Loucy (cell line): ENCODE measurements around the gene COG4.

Source experiments
- H2AFZ ChIP-seq: fragments of 200-600 bp; sonication (generic); 2 replicates; pipeline ENCODE4 v1.6.0; 2016; ENCODE audit warnings: antibody characterized with exemption, mild to moderate bottlenecking, low read length, moderate library complexity
- H3F3A ChIP-seq: fragments of 200-600 bp; 2 replicates; pipeline ENCODE4 v1.6.0; 2016; ENCODE audit warnings: antibody characterized with exemption, low read depth, mild to moderate bottlenecking
- H3K27me3 ChIP-seq: fragments of 200-600 bp; sonication (generic); 2 replicates; pipeline ENCODE4 v1.6.1; 2014; ENCODE audit warnings: low read length, mild to moderate bottlenecking; ENCODE audit not compliant: insufficient read depth, poor library complexity, severe bottlenecking
- H3K36me3 ChIP-seq: fragments of 200-600 bp; sonication (generic); 2 replicates; pipeline ENCODE4 v1.6.1; 2016; ENCODE audit warnings: low read length; ENCODE audit not compliant: insufficient read depth
- H3K4me1 ChIP-seq: fragments of 200-600 bp; sonication (generic); 2 replicates; pipeline ENCODE4 v1.5.1; 2014; ENCODE audit warnings: low read length, mild to moderate bottlenecking; ENCODE audit not compliant: insufficient read depth, poor library complexity, severe bottlenecking
- H3K4me2 ChIP-seq: fragments of 200-600 bp; sonication (generic); 2 replicates; pipeline ENCODE4 v1.6.0; 2014; ENCODE audit warnings: antibody characterized with exemption, low read length, low read depth, mild to moderate bottlenecking; ENCODE audit not compliant: poor library complexity, severe bottlenecking
- H3K4me3 ChIP-seq: fragments of 200-600 bp; sonication (generic); 2 replicates; pipeline ENCODE4 v1.5.1; 2014; ENCODE audit warnings: low read length, mild to moderate bottlenecking, mixed read lengths; ENCODE audit not compliant: poor library complexity, severe bottlenecking
- H3K79me2 ChIP-seq: fragments of 200-600 bp; sonication (generic); 2 replicates; pipeline ENCODE4 v1.6.1; 2014; ENCODE audit warnings: low read length; ENCODE audit not compliant: insufficient read depth
- H3K9ac ChIP-seq: fragments of 200-600 bp; sonication (generic); 2 replicates; pipeline ENCODE4 v1.6.0; 2014; ENCODE audit warnings: mild to moderate bottlenecking, low read depth, low read length, moderate library complexity; ENCODE audit not compliant: poor library complexity, severe bottlenecking
- H3K9me2 ChIP-seq: fragments of 200-600 bp; sonication (generic); replicated peaks from 2 replicates; pipeline ENCODE4 v1.6.1; 2016; ENCODE audit warnings: low read depth, low read length, mixed read lengths
- H3K9me3 ChIP-seq: fragments of 200-600 bp; sonication (generic); 2 replicates; pipeline ENCODE4 v1.6.1; 2014; ENCODE audit warnings: mild to moderate bottlenecking, antibody characterized with exemption, low read length, low read depth; ENCODE audit not compliant: insufficient read depth
- H4K20me1 ChIP-seq: fragments of 200-600 bp; sonication (generic); 2 replicates; pipeline ENCODE4 v1.6.0; 2014; ENCODE audit warnings: antibody characterized with exemption, low read length, mild to moderate bottlenecking; ENCODE audit not compliant: insufficient read depth, poor library complexity, severe bottlenecking
- EZH2phosphoT487 ChIP-seq: fragments of 200-600 bp; IDR thresholded peaks from 2 replicates; pipeline ENCODE4 v1.6.1; 2018; ENCODE audit warnings: antibody characterized with exemption, mild to moderate bottlenecking, moderate library complexity, borderline replicate concordance
- TF ChIP-seq, protein P1 (sequence below): fragments of 200-600 bp; sonication (generic); conservative IDR thresholded peaks from 2 replicates; pipeline ENCODE4 v1.5.1; 2014; ENCODE audit warnings: mild to moderate bottlenecking, antibody characterized with exemption, low read length

The COG4 gene

GRCh38 chr16:70512456-70512855, 10.9 kb downstream of the COG4 start:
- Histone ChIP-seq H3K36me3 (no peaks in the 10 kb centered on the region), H2AFZ (no peak overlapping the region)

GRCh38 chr16:70511833-70512232, 11.5 kb downstream of the COG4 start:
- Histone ChIP-seq H3K36me3 (no peaks in the 10 kb centered on the region), H3K4me2 (no peak overlapping the region)

More at GRCh38 chr16:70512456-70512855, 10.9 kb downstream of the COG4 start:
- TF ChIP-seq EZH2phosphoT487: no peak
- TF ChIP-seq, protein P1, sequence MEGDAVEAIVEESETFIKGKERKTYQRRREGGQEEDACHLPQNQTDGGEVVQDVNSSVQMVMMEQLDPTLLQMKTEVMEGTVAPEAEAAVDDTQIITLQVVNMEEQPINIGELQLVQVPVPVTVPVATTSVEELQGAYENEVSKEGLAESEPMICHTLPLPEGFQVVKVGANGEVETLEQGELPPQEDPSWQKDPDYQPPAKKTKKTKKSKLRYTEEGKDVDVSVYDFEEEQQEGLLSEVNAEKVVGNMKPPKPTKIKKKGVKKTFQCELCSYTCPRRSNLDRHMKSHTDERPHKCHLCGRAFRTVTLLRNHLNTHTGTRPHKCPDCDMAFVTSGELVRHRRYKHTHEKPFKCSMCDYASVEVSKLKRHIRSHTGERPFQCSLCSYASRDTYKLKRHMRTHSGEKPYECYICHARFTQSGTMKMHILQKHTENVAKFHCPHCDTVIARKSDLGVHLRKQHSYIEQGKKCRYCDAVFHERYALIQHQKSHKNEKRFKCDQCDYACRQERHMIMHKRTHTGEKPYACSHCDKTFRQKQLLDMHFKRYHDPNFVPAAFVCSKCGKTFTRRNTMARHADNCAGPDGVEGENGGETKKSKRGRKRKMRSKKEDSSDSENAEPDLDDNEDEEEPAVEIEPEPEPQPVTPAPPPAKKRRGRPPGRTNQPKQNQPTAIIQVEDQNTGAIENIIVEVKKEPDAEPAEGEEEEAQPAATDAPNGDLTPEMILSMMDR: no peak
- Histone ChIP-seq H3K9me2 (no peaks in the 10 kb centered on the region), H3K4me3 (no peak overlapping the region), H3K4me1 (peaks cover 6% of the 10 kb centered on the region), H4K20me1 (peaks cover 4% of the 10 kb centered on the region), H3K9ac (no peak overlapping the region), H3F3A (no peaks in the 10 kb centered on the region), H3K79me2 (no peaks in the 10 kb centered on the region), H3K9me3 (no peaks in the 10 kb centered on the region), H3K4me2 (no peak overlapping the region), H3K27me3 (no peaks in the 10 kb centered on the region)

DNA sequence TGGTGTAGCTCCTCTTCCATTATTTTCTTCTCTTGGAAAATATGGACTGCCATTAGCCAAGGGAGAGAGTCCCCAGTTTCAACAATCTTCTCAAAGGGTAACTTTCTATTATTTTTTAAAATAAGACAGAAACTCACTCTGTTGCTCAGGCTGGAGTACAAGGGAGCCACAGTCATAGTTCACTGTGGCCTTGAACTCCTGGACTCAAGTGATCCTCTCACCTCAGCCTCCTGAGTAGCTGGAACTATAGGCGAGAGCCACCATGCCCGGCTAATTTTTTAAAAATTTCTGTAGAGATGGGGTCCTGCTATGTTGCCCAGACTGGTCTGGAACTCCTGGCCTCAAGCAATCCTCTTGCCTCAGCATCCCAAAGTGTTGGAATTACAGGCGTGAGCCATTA, 13.1 kb downstream of the COG4 start:
- Histone ChIP-seq H3K4me1 (peaks cover 6% of the 10 kb centered on the region), H2AFZ (no peak overlapping the region), H3K9ac (no peak overlapping the region), H3K79me2 (no peaks in the 10 kb centered on the region), H3K4me3 (no peak overlapping the region), H3K9me2 (no peaks in the 10 kb centered on the region), H3K36me3 (no peaks in the 10 kb centered on the region), H3F3A (no peaks in the 10 kb centered on the region), H3K4me2 (no peak overlapping the region), H3K9me3 (no peaks in the 10 kb centered on the region), H3K27me3 (no peaks in the 10 kb centered on the region), H4K20me1 (peaks cover 4% of the 10 kb centered on the region)
- TF ChIP-seq EZH2phosphoT487: no peak
- TF ChIP-seq, protein P1: no peak

More at GRCh38 chr16:70511833-70512232, 11.5 kb downstream of the COG4 start:
- Histone ChIP-seq H4K20me1 (peaks cover 4% of the 10 kb centered on the region), H3K4me1 (peaks cover 6% of the 10 kb centered on the region), H3K27me3 (no peaks in the 10 kb centered on the region), H3K9me3 (no peaks in the 10 kb centered on the region), H3K4me3 (no peak overlapping the region), H3K79me2 (no peaks in the 10 kb centered on the region), H2AFZ (no peak overlapping the region), H3K9me2 (no peaks in the 10 kb centered on the region), H3F3A (no peaks in the 10 kb centered on the region), H3K9ac (no peak overlapping the region)
- no peak for TF ChIP-seq EZH2phosphoT487
- TF ChIP-seq, protein P1: no peak
